Measurements from ENCODE around the gene CD2.

DNA sequence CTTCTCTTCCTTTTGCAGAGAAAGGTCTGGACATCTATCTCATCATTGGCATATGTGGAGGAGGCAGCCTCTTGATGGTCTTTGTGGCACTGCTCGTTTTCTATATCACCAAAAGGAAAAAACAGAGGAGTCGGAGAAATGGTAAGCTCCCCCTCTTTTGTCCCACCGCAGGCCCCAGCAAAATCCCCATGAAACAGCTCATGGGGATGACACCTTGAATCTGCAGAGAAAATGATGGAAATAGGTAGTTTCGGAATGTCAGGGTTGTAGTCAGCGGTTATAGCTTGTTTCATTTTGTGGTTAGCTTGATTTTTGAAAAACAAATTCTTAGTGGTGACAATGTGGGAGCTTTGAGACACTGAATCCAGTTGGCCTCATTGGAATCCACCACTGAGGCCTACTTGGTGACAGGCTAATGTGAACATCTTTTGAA is 10.3 kb downstream of the CD2 start:
- TF ChIP-seq CTCF (IDR thresholded peaks at IDR 0.05) (no peak), POLR2A (IDR thresholded peaks at IDR 0.05) (no peak)

Data from thyroid gland (tissue), 4 donors.